Measurements from ENCODE around the gene ADAD2. TPM values are rescaled to one million over a fixed set of nuclear protein-coding genes. Genes with fewer than 3 reads are reported as not detected.

The ADAD2 gene
- total RNA-seq, 1 donor from 2014 or later, result not detected

GRCh38 chr16:84239141-84239769, 48.3 kb downstream of the ADAD2 start:
- no peak for TF ChIP-seq CTCF (IDR thresholded peaks at IDR 0.05)
- no peaks in the 10 kb centered on the region for H3K36me3 Mint-ChIP-seq (ENCODE audit: unreplicated experiment)
- no peaks in the 10 kb centered on the region for H3K4me1 Mint-ChIP-seq (ENCODE audit: unreplicated experiment)
- H3K4me3 Mint-ChIP-seq (ENCODE audit: unreplicated experiment), result no peak overlapping the region
- no peak overlapping the region for H3K27ac Mint-ChIP-seq (ENCODE audit: unreplicated experiment)
- H3K9me3 Mint-ChIP-seq (ENCODE audit: unreplicated experiment), result peaks cover under 1% of the 10 kb centered on the region
- peaks cover 79% of the 10 kb centered on the region for H3K27me3 Mint-ChIP-seq (ENCODE audit: unreplicated experiment)
- DNase-seq (ENCODE audit: extremely low spot score, unreplicated experiment), result no peak

- Mint-ChIP-seq H3K9me3 (ENCODE audit: unreplicated experiment) (peaks cover 3% of the 10 kb centered on the region), H3K36me3 (ENCODE audit: unreplicated experiment) (no peaks in the 10 kb centered on the region), H3K4me3 (ENCODE audit: unreplicated experiment) (no peak within 1 kb of the TSS), H3K27me3 (ENCODE audit: unreplicated experiment) (peaks cover 75% of the 10 kb centered on the region), H3K4me1 (ENCODE audit: unreplicated experiment) (no peaks in the 10 kb centered on the region), H3K27ac (ENCODE audit: unreplicated experiment) (no peak within 1 kb of the TSS)
- no peak for TF ChIP-seq CTCF (IDR thresholded peaks at IDR 0.05)
- DNase-seq (ENCODE audit: extremely low spot score, unreplicated experiment), result no peak
Measured at GRCh38 chr16:84239909-84240308, 49.0 kb downstream of the ADAD2 start, which contains the start of gene KCNG4. Gene KCNG4, minus strand, starts transcription at chr16:84240012. Its CDS starts 2,527 bp downstream, at chr16:84237485.

- Mint-ChIP-seq H3K27ac (ENCODE audit: unreplicated experiment) (no peak overlapping the region), H3K4me3 (ENCODE audit: unreplicated experiment) (no peak overlapping the region), H3K9me3 (ENCODE audit: unreplicated experiment) (peaks cover 3% of the 10 kb centered on the region), H3K27me3 (ENCODE audit: unreplicated experiment) (peaks cover 75% of the 10 kb centered on the region), H3K4me1 (ENCODE audit: unreplicated experiment) (no peaks in the 10 kb centered on the region), H3K36me3 (ENCODE audit: unreplicated experiment) (no peaks in the 10 kb centered on the region)
- no peak for TF ChIP-seq CTCF (IDR thresholded peaks at IDR 0.05)
- DNase-seq (ENCODE audit: extremely low spot score, unreplicated experiment), result no peak
Measured at GRCh38 chr16:84240455-84240854, 49.5 kb downstream of the ADAD2 start.

- TF ChIP-seq CTCF (IDR thresholded peaks at IDR 0.05), result no peak
- H3K9me3 Mint-ChIP-seq (ENCODE audit: unreplicated experiment), result peaks cover 3% of the 10 kb centered on the region
Measured at GRCh38 chr16:84241778-84242177, 50.8 kb downstream of the ADAD2 start.

GRCh38 chr16:84242839-84243238, 51.9 kb downstream of the ADAD2 start:
- Mint-ChIP-seq H3K27me3 (ENCODE audit: unreplicated experiment) (peaks cover 71% of the 10 kb centered on the region), H3K4me1 (ENCODE audit: unreplicated experiment) (no peaks in the 10 kb centered on the region)

More at GRCh38 chr16:84241778-84242177, 50.8 kb downstream of the ADAD2 start:
- H3K36me3 Mint-ChIP-seq (ENCODE audit: unreplicated experiment), result no peaks in the 10 kb centered on the region
- no peak for DNase-seq (ENCODE audit: extremely low spot score, unreplicated experiment)
- H3K27ac Mint-ChIP-seq (ENCODE audit: unreplicated experiment), result no peak overlapping the region
- H3K27me3 Mint-ChIP-seq (ENCODE audit: unreplicated experiment), result peaks cover 78% of the 10 kb centered on the region
- H3K4me1 Mint-ChIP-seq (ENCODE audit: unreplicated experiment), result no peaks in the 10 kb centered on the region
- H3K4me3 Mint-ChIP-seq (ENCODE audit: unreplicated experiment), result no peak overlapping the region

More at GRCh38 chr16:84242839-84243238, 51.9 kb downstream of the ADAD2 start:
- Mint-ChIP-seq H3K9me3 (ENCODE audit: unreplicated experiment) (peaks cover 3% of the 10 kb centered on the region), H3K36me3 (ENCODE audit: unreplicated experiment) (no peaks in the 10 kb centered on the region), H3K4me3 (ENCODE audit: unreplicated experiment) (no peak overlapping the region), H3K27ac (ENCODE audit: unreplicated experiment) (no peak overlapping the region)
- DNase-seq (ENCODE audit: extremely low spot score, unreplicated experiment), result no peak
- no peak for TF ChIP-seq CTCF (IDR thresholded peaks at IDR 0.05)

Measured in osteocyte (in vitro differentiated cells).